ENCODE data around the gene GFOD1. TPM values are rescaled to one million over a fixed set of nuclear protein-coding genes. Genes with fewer than 3 reads are reported as not detected.

GFOD1 gene
- total and polyA plus RNA-seq, 4 donors, result 2.6 to 16.8 (median 5.0) TPM

GRCh38 chr6:13418844-13419243 lies 68.6 kb downstream of the GFOD1 start (continued):
- TF ChIP-seq ZBTB33 (IDR thresholded peaks at IDR 0.05), result no peak
- no peak for TF ChIP-seq REST (IDR thresholded peaks at IDR 0.05)
- TF ChIP-seq FOXA2 (IDR thresholded peaks at IDR 0.05), result no peak

- Histone ChIP-seq H3K4me3 (ENCODE audit: low read depth in 1 of 3, low read length in 3 of 3) (no peak overlapping the region), H3K27me3 (ENCODE audit: control insufficient read depth in 4 of 4, insufficient read depth in 4 of 4, low read length in 3 of 4) (no peaks in the 10 kb centered on the region), H3K36me3 (ENCODE audit: control insufficient read depth in 4 of 4, insufficient read depth in 3 of 4, low read depth in 1 of 4, low read length in 3 of 4) (no peaks in the 10 kb centered on the region), H3K9me3 (ENCODE audit: control insufficient read depth in 4 of 4, low read length in 3 of 4) (no peaks in the 10 kb centered on the region), H3K4me1 (ENCODE audit: control insufficient read depth in 4 of 4, insufficient read depth in 4 of 4, low read length in 3 of 4) (peaks cover 18 to 51% (median 43%) of the 10 kb centered on the region in 4 donors), H3K27ac (ENCODE audit: low read depth in 1 of 2, low read length in 2 of 2) (peak overlapping the region in 1 of 2 donors; percentile 22), H3K9ac (ENCODE audit: low read depth in 1 of 2, low read length in 2 of 2) (no peak overlapping the region)
- 33% methylated on average over 2 of the region's 2 CpGs for WGBS
- DNase-seq (ENCODE audit: low spot score), result peak; percentile 32
- TF ChIP-seq JUND (IDR thresholded peaks at IDR 0.05) (peak in 1 of 2 donors; percentile 47), CTCF (IDR thresholded peaks at IDR 0.05; ENCODE audit: low read depth, low read length, missing input control) (no peak), HNF4A (conservative IDR thresholded peaks at IDR 0.05) (peak; percentile 76 to 82), REST (IDR thresholded peaks at IDR 0.05) (no peak), GABPA (IDR thresholded peaks at IDR 0.05 in 1 of 2, conservative IDR thresholded peaks at IDR 0.05 in 1 of 2) (no peak), HNF4G (IDR thresholded peaks at IDR 0.05) (peak; percentile 50), TAF1 (conservative IDR thresholded peaks at IDR 0.05) (no peak), NR2F2 (IDR thresholded peaks at IDR 0.05) (no peak), RAD21 (IDR thresholded peaks at IDR 0.05) (peak; percentile 19 to 39), FOXA2 (IDR thresholded peaks at IDR 0.05) (peak; percentile 26), RXRA (IDR thresholded peaks at IDR 0.05) (peak; percentile 43 to 56)
Measured at GRCh38 chr6:13417954-13418353, 69.4 kb downstream of the GFOD1 start.
